Endothelial cell of umbilical vein (primary cell): Measurements from ENCODE around the gene SMS. TPM values are rescaled to one million over a fixed set of nuclear protein-coding genes. Genes with fewer than 3 reads are reported as not detected.

Source experiments
- BruUV-seq: library from RNA; stranded (reverse); fragments of 400-500 nt; replicated peaks from 2 replicates; lab custom pipeline; 2021; lab: Mats Ljungman, UMichigan
- CTCF ChIA-PET: fragments of 300-600, 350-600 bp; sonication (Branson Sonifier 250); formaldehyde crosslinking; loops from one replicate; lab custom pipeline; 2021; ENCODE audit warnings: antibody characterized with exemption, inconsistent platforms; lab: Charles Lee
- POLR2A ChIA-PET: fragments of 300-600, 350-600 bp; sonication (Branson Sonifier 250); formaldehyde crosslinking; loops from one replicate; lab custom pipeline; 2021; ENCODE audit warnings: antibody characterized with exemption, inconsistent platforms; lab: Charles Lee
- DNase-seq: peaks from one replicate; pipeline ENCODE4 v3.0.0-alpha.2; 2011; ENCODE audit warnings: low read depth, low spot score
- FAIRE-seq: peaks from 2 replicates; lab custom pipeline; 2011; peaks lifted over from hg19 to GRCh38; lab: Jason Lieb, UNC
- H2AFZ ChIP-seq: 2 replicates; pipeline ENCODE4 v1.6.0; 2012; ENCODE audit warnings: low read depth, low read length, control low read depth, inconsistent platforms
- H3K27ac ChIP-seq: 2 replicates; pipeline ENCODE4 v1.5.1; 2011; ENCODE audit warnings: low read depth, mild to moderate bottlenecking, control low read depth, low read length, moderate library complexity; ENCODE audit not compliant: insufficient read depth
- H3K27me3 ChIP-seq, 2 experiments: 2 replicates each; pipeline versions ENCODE4 v1.6.0 to v1.6.1; 2011; ENCODE audit warnings: low read length in 2 of 2, mixed read lengths in 1 of 2; ENCODE audit not compliant: control insufficient read depth in 2 of 2, insufficient read depth in 2 of 2
- H3K36me3 ChIP-seq, 2 experiments: 2 replicates in 1 of 2; 3 replicates in 1 of 2; pipeline ENCODE4 v1.5.1; 2011; ENCODE audit warnings: low read length in 2 of 2, mild to moderate bottlenecking in 1 of 2, moderate library complexity in 1 of 2; ENCODE audit not compliant: control insufficient read depth in 2 of 2, insufficient read depth in 2 of 2; ENCODE audit errors: extremely low read depth in 1 of 2
- H3K4me1 ChIP-seq: 3 replicates; pipeline ENCODE4 v1.5.1; 2011; ENCODE audit warnings: mild to moderate bottlenecking, low read length; ENCODE audit not compliant: control insufficient read depth, insufficient read depth; ENCODE audit errors: extremely low read depth
- H3K4me2 ChIP-seq: 2 replicates; pipeline ENCODE4 v1.6.1; 2011; ENCODE audit warnings: low read length, control low read depth, mixed read lengths; ENCODE audit not compliant: insufficient read depth
- H3K4me3 ChIP-seq, 3 experiments: fragments of 200-600 bp in 1 of 3; sonication (generic), shearing (Covaris generic) in 1 of 3; replicated peaks in 1 of 3; 2 replicates each; pipeline ENCODE4 v1.5.1; 2011 to 2016; ENCODE audit warnings: control low read depth in 3 of 3, low read length in 3 of 3, mild to moderate bottlenecking in 2 of 3, inconsistent platforms in 1 of 3, low read depth in 1 of 3, moderate library complexity in 1 of 3; ENCODE audit not compliant: insufficient read depth in 1 of 3
- H3K79me2 ChIP-seq: 2 replicates; pipeline ENCODE4 v1.6.0; 2012; ENCODE audit warnings: low read length, inconsistent platforms; ENCODE audit not compliant: control insufficient read depth, insufficient read depth
- H3K9ac ChIP-seq: replicated peaks from 2 replicates; pipeline ENCODE3; 2011; ENCODE audit warnings: low read length, control low read depth; ENCODE audit not compliant: insufficient read depth; ENCODE audit errors: extremely low read depth
- H3K9me1 ChIP-seq: replicated peaks from 3 replicates; pipeline ENCODE4 v1.6.0; 2011; ENCODE audit warnings: mild to moderate bottlenecking, low read length; ENCODE audit not compliant: control insufficient read depth, insufficient read depth; ENCODE audit errors: extremely low read depth
- H3K9me3 ChIP-seq: replicated peaks from 2 replicates; pipeline ENCODE4 v1.5.1; 2012; ENCODE audit warnings: low read length, inconsistent platforms; ENCODE audit not compliant: control insufficient read depth, insufficient read depth
- H4K20me1 ChIP-seq: replicated peaks from 2 replicates; pipeline ENCODE3; 2011; ENCODE audit warnings: mild to moderate bottlenecking, low read length; ENCODE audit not compliant: control insufficient read depth, insufficient read depth; ENCODE audit errors: extremely low read depth
- CTCF ChIP-seq, 2 donors: IDR thresholded peaks; 1 replicate in 1 of 2; 2 replicates in 1 of 2; pipeline ENCODE4 v1.5.1; 2011; ENCODE audit warnings: low read length in 2 of 2, mild to moderate bottlenecking in 2 of 2, moderate library complexity in 2 of 2, control low read depth in 1 of 2, inconsistent platforms in 1 of 2, low read depth in 1 of 2; ENCODE audit not compliant: insufficient read depth in 1 of 2; ENCODE audit errors: extremely low read depth in 1 of 2
- EZH2 ChIP-seq: IDR thresholded peaks from 2 replicates; pipeline ENCODE4 v1.6.1; 2012; ENCODE audit warnings: borderline replicate concordance, low read depth, mild to moderate bottlenecking, moderate library complexity, low read length, inconsistent platforms; ENCODE audit not compliant: severe bottlenecking
- FOS ChIP-seq: IDR thresholded peaks from 2 replicates; pipeline ENCODE4 v1.6.1; 2011; ENCODE audit warnings: mild to moderate bottlenecking, low read length, moderate library complexity, borderline replicate concordance; ENCODE audit not compliant: insufficient read depth
- GATA2 ChIP-seq: IDR thresholded peaks from 2 replicates; pipeline ENCODE4 v1.7.0; 2011; ENCODE audit warnings: low read depth, mild to moderate bottlenecking, moderate library complexity, mixed read lengths, low read length; ENCODE audit not compliant: insufficient read length, insufficient read depth
- JUN ChIP-seq: IDR thresholded peaks from 2 replicates; pipeline ENCODE4 v1.6.1; 2011; ENCODE audit warnings: borderline replicate concordance, low read depth; ENCODE audit not compliant: insufficient read length, insufficient read depth
- MAX ChIP-seq: IDR thresholded peaks from 2 replicates; pipeline ENCODE4 v1.6.1; 2011; ENCODE audit not compliant: insufficient read depth, insufficient read length
- MYC ChIP-seq: IDR thresholded peaks from one replicate; pipeline ENCODE4 v1.6.1; 2011; ENCODE audit warnings: mild to moderate bottlenecking, low read depth, low read length
- POLR2A ChIP-seq: IDR thresholded peaks from 2 replicates; pipeline ENCODE4 v1.6.1; 2012; ENCODE audit warnings: low read depth, mild to moderate bottlenecking, control low read depth, low read length
- POLR2AphosphoS5 ChIP-seq: IDR thresholded peaks from 2 replicates; pipeline ENCODE4 v1.6.1; 2012; ENCODE audit warnings: low read depth, mild to moderate bottlenecking, control low read depth, low read length, moderate library complexity; ENCODE audit not compliant: insufficient read depth
- dilution Hi-C: fragments of 300-500 bp; cut with MboI; formaldehyde crosslinking; loops from one replicate; pipeline ENCODE4 v1.15.0; 2019; ENCODE audit warnings: low sequenced_read_pairs; ENCODE audit not compliant: extremely low pct_ligation_motif_present
- intact Hi-C: fragments of 100-400 bp; cut with micrococcal nuclease; formaldehyde crosslinking; loops from one replicate; pipeline ENCODE4 v1.10.0; 2022
- polyA plus RNA-seq, 4 experiments: library from polyadenylated mRNA; depleted of rRNA in 3 of 4; stranded (reverse) in 3 of 4; unstranded in 1 of 4; fragments of >200 nt; gene quantifications; 2 replicates each; pipeline versions ENCODE4 v1.2.1 to v1.2.3, GENCODE V29; 2011 to 2012; ENCODE audit warnings: missing spikeins in 1 of 4
- total RNA-seq: library from RNA; stranded (reverse); gene quantifications from 2 replicates; pipeline ENCODE4 v1.2.3, GENCODE V29; 2021

Gene SMS
- total and polyA plus RNA-seq, 2 donors (not counting 3 experiments of a cell fraction or from before 2014, with no cell fraction given), result 57.1 to 173 TPM

GRCh38 chrX:21933077-21933476 lies 7.4 kb upstream of the SMS start:
- CTCF ChIA-PET, result interaction anchor here (1.4 to 1.9 kb wide), 2 partner anchors 39 to 52 kb away, joined by 3 to 4 read pairs; no protein-coding TSS in a partner anchor
- Histone ChIP-seq H3K79me2 (no peaks in the 10 kb centered on the region), H3K9me3 (no peaks in the 10 kb centered on the region), H3K36me3 (no peaks in the 10 kb centered on the region), H3K27ac (peak overlapping the region; percentile 94), H3K4me3 (no peak overlapping the region), H4K20me1 (no peaks in the 10 kb centered on the region), H3K9ac (peak overlapping the region; percentile 31), H3K4me1 (peaks cover 17% of the 10 kb centered on the region), H3K27me3 (no peaks in the 10 kb centered on the region), H2AFZ (no peak overlapping the region), H3K9me1 (no peaks in the 10 kb centered on the region), H3K4me2 (peak overlapping the region; percentile 25)
- intact Hi-C loops (no loop called here), dilution Hi-C loops (no loop called here)
- no peak for TF ChIP-seq MAX
- no peak for TF ChIP-seq CTCF (IDR thresholded peaks at IDR 0.05; ENCODE audit: extremely low read depth in 1 of 2, insufficient read depth in 1 of 2, low read depth in 1 of 2, low read length in 2 of 2)
- TF ChIP-seq GATA2, result no peak
- TF ChIP-seq JUN, result no peak
- no peak for TF ChIP-seq MYC
- no peak for TF ChIP-seq POLR2A
- no peak for TF ChIP-seq EZH2
- TF ChIP-seq POLR2AphosphoS5, result no peak
- no peak for TF ChIP-seq FOS
- POLR2A ChIA-PET, result no interaction called here
- FAIRE-seq, result no peak
- no peak for DNase-seq
- TSS peak; percentile 81 for BruUV-seq
